ENCODE data around the gene RHCE.
A peak's percentile ranks its signal among the peaks of the same experiment; 100 is the strongest.

The RHCE gene

DNA sequence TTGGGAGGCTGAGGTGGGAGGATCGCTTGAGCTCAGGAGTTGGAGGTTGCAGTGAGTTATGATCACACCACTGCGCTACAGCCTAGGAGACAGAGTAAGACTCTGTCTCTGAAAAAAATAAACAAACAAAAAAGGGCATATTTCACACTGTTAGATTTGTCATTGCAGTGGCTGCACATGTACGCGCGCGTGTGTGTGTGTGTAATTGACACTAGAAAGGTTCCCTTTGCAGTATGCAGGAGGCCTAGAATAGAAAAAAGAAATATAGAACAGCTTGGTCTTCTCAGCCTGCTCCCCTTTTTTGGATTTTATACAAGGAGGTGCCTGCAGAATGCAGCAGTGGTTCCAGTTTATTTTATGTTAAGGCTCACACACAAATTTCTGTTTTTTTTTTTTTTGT, 18.7 kb upstream of the RHCE start:
- Histone ChIP-seq H3K27me3 (ENCODE audit: insufficient read depth, poor library complexity, severe bottlenecking) (no peaks in the 10 kb centered on the region), H3K4me3 (replicated peaks; ENCODE audit: insufficient read depth, low read length) (no peak overlapping the region), H3K27ac (replicated peaks) (no peak overlapping the region)
- TF ChIP-seq POLR2AphosphoS5 (IDR thresholded peaks at IDR 0.05; ENCODE audit: low read depth) (no peak), GABPA (IDR thresholded peaks at IDR 0.05; ENCODE audit: low read depth) (no peak), SPI1 (IDR thresholded peaks at IDR 0.05; ENCODE audit: borderline replicate concordance, low read depth) (no peak)
- TF ChIP-seq, protein P1, sequence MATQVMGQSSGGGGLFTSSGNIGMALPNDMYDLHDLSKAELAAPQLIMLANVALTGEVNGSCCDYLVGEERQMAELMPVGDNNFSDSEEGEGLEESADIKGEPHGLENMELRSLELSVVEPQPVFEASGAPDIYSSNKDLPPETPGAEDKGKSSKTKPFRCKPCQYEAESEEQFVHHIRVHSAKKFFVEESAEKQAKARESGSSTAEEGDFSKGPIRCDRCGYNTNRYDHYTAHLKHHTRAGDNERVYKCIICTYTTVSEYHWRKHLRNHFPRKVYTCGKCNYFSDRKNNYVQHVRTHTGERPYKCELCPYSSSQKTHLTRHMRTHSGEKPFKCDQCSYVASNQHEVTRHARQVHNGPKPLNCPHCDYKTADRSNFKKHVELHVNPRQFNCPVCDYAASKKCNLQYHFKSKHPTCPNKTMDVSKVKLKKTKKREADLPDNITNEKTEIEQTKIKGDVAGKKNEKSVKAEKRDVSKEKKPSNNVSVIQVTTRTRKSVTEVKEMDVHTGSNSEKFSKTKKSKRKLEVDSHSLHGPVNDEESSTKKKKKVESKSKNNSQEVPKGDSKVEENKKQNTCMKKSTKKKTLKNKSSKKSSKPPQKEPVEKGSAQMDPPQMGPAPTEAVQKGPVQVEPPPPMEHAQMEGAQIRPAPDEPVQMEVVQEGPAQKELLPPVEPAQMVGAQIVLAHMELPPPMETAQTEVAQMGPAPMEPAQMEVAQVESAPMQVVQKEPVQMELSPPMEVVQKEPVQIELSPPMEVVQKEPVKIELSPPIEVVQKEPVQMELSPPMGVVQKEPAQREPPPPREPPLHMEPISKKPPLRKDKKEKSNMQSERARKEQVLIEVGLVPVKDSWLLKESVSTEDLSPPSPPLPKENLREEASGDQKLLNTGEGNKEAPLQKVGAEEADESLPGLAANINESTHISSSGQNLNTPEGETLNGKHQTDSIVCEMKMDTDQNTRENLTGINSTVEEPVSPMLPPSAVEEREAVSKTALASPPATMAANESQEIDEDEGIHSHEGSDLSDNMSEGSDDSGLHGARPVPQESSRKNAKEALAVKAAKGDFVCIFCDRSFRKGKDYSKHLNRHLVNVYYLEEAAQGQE (IDR thresholded peaks at IDR 0.05; ENCODE audit: insufficient replicate concordance, low read depth): no peak
- TF ChIP-seq, protein P2, sequence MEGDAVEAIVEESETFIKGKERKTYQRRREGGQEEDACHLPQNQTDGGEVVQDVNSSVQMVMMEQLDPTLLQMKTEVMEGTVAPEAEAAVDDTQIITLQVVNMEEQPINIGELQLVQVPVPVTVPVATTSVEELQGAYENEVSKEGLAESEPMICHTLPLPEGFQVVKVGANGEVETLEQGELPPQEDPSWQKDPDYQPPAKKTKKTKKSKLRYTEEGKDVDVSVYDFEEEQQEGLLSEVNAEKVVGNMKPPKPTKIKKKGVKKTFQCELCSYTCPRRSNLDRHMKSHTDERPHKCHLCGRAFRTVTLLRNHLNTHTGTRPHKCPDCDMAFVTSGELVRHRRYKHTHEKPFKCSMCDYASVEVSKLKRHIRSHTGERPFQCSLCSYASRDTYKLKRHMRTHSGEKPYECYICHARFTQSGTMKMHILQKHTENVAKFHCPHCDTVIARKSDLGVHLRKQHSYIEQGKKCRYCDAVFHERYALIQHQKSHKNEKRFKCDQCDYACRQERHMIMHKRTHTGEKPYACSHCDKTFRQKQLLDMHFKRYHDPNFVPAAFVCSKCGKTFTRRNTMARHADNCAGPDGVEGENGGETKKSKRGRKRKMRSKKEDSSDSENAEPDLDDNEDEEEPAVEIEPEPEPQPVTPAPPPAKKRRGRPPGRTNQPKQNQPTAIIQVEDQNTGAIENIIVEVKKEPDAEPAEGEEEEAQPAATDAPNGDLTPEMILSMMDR (IDR thresholded peaks at IDR 0.05; ENCODE audit: insufficient read depth, low read length): no peak
- no peak for DNase-seq (ENCODE audit: low read depth in 1 of 2, low spot score in 1 of 2)

DNA sequence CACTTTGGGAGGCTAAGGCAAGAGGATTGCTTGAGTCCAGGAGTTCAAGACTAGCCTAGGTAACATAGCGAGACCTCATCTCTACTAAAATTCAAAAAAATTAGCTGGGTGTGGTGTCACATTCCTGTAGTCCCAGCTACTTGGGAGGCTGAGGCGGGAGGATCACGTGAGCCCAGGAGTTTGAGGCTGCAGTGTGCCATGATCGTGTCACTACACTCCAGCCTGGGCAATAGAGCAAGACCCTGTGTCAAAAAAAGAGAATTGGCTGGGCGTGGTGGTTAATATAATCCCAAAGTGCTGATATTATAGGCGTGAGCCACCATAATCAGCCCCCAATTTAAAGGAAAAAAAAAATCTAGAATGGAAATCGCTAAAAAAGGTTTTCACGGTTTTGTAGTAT, 17.0 kb upstream of the RHCE start:
- Histone ChIP-seq H3K27me3 (ENCODE audit: insufficient read depth, poor library complexity, severe bottlenecking) (no peaks in the 10 kb centered on the region), H3K4me3 (replicated peaks; ENCODE audit: insufficient read depth, low read length) (no peak overlapping the region), H3K27ac (replicated peaks) (no peak overlapping the region)
- DNase-seq (ENCODE audit: low read depth in 1 of 2, low spot score in 1 of 2): no peak
- TF ChIP-seq, protein P2 (IDR thresholded peaks at IDR 0.05; ENCODE audit: insufficient read depth, low read length): no peak
- TF ChIP-seq POLR2AphosphoS5 (IDR thresholded peaks at IDR 0.05; ENCODE audit: low read depth): no peak
- no peak for TF ChIP-seq GABPA (IDR thresholded peaks at IDR 0.05; ENCODE audit: low read depth)

DNA sequence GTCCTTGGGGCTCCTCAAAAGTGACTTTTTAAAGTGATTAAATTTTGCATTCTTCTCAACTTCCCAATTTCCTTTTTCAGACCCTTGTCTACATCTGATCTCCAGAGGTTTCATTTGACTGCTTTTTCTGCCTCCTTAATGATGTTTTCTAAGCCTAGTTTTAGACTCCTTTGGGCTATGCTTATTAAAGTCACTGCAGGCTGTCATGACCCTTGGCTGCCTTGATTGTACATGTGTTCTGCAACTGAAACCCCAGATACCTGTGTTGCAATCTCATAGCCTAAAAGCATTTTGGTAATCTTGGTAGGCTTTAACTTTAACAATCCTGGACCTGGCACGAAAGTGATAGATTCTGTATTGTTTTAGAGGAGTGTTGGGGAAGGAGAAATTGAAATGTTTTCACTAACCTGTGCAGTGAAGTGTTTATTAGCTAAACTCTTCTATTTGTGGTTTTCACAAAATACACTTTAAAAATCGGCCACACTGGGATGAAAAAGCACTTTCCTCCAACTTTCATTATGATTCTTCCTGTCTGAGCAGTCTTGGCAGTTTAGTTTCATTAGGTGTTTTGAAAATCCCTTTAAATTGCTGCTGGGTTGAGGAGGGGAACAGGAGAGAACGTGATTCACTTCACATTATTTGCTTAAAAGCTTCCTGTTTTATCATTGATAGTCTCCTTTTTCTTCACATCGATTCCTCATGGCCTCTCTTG, 14.9 kb upstream of the RHCE start:
- Histone ChIP-seq H3K4me3 (replicated peaks; ENCODE audit: insufficient read depth, low read length) (no peak overlapping the region), H3K27me3 (ENCODE audit: insufficient read depth, poor library complexity, severe bottlenecking) (no peaks in the 10 kb centered on the region), H3K27ac (replicated peaks) (peak overlapping the region; percentile 13; the same call in 1 of the 2 replicates)
- no peak for TF ChIP-seq GABPA (IDR thresholded peaks at IDR 0.05; ENCODE audit: low read depth)
- TF ChIP-seq SPI1 (IDR thresholded peaks at IDR 0.05; ENCODE audit: borderline replicate concordance, low read depth): no peak
- TF ChIP-seq, protein P1 (IDR thresholded peaks at IDR 0.05; ENCODE audit: insufficient replicate concordance, low read depth): no peak
- TF ChIP-seq POLR2AphosphoS5 (IDR thresholded peaks at IDR 0.05; ENCODE audit: low read depth): no peak
- TF ChIP-seq, protein P2 (IDR thresholded peaks at IDR 0.05; ENCODE audit: insufficient read depth, low read length): no peak
- peak in 1 of 2 experiments; percentile 29 for DNase-seq (ENCODE audit: low read depth in 1 of 2, low spot score in 1 of 2)
